NCI-H748 (cell line): ENCODE results near the gene C4B.
"Not testable (repeated sequence)": the region's sequence is repeated elsewhere in the genome, so short reads cannot be mapped to it uniquely, and the experiment has no call there.

Experiments
- DNase-seq: peaks from one replicate; lab custom pipeline; 2025; ENCODE audit not compliant: unreplicated experiment; lab: John Stamatoyannopoulos, UW

Gene C4B

GRCh38 chr6:32035283-32036013 lies 20.9 kb downstream of the C4B start:
- not testable (repeated sequence) for DNase-seq

DNA sequence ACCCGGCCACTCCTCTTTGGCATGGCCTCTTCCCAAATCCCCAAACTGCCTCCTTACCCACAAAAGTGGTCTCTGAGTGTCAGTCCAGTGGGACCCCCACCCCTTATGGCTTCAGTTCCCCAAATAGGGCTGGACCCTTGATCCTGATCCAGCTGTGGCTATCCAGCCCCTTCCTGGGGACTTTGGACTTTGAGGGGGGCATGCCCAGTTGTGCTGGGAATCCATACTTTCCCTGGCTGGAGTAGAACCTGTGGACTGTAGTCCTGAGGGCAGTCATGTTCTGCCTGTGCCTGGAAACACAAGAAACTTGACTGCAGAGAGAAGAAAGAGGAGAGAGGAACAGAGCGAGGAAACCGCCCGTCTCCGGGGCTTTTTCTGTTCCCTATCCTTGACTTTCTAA lies 22.5 kb downstream of the C4B start:
- DNase-seq: not testable (repeated sequence)

GRCh38 chr6:32037598-32038524 lies 23.3 kb downstream of the C4B start, which contains the start of gene CYP21A2:
Gene CYP21A2, plus strand, starts transcription at chr6:32038415. Its CDS starts 8 bp downstream, at chr6:32038423.
- peak; percentile 48 for DNase-seq

GRCh38 chr6:32038878-32039277 lies 24.3 kb downstream of the C4B start:
- DNase-seq: not testable (repeated sequence)

DNA sequence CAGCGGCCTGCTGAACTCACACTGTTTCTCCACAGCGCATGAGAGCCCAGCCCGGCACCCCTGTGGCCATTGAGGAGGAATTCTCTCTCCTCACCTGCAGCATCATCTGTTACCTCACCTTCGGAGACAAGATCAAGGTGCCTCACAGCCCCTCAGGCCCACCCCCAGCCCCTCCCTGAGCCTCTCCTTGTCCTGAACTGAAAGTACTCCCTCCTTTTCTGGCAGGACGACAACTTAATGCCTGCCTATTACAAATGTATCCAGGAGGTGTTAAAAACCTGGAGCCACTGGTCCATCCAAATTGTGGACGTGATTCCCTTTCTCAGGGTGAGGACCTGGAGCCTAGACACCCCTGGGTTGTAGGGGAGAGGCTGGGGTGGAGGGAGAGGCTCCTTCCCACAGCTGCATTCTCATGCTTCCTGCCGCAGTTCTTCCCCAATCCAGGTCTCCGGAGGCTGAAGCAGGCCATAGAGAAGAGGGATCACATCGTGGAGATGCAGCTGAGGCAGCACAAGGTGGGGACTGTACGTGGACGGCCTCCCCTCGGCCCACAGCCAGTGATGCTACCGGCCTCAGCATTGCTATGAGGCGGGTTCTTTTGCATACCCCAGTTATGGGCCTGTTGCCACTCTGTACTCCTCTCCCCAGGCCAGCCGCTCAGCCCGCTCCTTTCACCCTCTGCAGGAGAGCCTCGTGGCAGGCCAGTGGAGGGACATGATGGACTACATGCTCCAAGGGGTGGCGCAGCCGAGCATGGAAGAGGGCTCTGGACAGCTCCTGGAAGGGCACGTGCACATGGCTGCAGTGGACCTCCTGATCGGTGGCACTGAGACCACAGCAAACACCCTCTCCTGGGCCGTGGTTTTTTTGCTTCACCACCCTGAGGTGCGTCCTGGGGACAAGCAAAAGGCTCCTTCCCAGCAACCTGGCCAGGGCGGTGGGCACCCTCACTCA lies 25.0 kb downstream of the C4B start:
- not testable (repeated sequence) for DNase-seq

GRCh38 chr6:32040299-32041049 lies 25.9 kb downstream of the C4B start:
- not testable (repeated sequence) for DNase-seq

DNA sequence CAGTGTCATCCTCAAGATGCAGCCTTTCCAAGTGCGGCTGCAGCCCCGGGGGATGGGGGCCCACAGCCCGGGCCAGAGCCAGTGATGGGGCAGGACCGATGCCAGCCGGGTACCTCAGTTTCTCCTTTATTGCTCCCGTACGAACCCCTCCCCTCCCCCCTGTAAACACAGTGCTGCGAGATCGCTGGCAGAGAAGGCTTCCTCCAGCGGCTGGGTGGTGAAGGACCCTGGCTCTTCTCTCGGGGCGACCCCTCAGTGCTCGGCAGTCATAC lies 26.4 kb downstream of the C4B start:
- DNase-seq: not testable (repeated sequence)

DNA sequence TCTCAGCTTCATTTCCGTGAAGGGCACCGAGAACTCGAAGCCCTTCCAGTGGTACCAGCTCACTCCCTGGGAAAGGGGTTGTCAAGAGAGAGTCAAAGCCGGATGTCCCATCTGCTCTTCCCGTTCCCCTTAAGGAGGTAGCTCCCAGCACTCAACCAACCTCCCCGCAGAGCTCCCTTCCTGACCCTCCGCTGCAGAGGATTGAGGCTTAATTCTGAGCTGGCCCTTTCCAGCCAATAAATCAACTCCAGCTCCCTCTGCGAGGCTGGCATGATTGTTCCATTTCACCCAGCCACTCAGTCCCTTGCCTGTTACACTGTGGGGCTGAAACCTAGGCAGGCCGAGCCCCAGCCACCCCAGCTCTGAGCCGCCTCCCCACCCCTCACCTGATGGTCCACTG lies 26.8 kb downstream of the C4B start:
- not testable (repeated sequence) for DNase-seq

DNA sequence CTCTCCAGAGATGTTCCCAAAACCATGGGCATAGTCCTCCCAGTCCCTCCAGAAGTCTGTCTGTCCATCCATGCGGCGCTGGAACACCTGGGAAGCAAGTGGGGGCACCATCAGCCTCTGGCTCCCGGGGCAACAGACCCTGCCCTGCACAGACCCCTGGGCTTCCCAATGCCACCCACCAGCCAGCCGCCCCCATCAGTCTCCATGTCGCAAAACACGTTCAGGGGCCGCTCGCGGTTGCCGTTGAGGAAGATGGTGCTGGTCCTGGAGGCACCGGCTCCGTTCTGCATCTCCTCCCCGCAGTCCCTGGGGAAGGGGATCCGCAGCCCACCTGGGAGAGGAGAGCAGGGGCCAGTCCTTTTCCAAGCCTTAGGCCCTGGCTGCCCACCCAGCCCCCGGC lies 27.7 kb downstream of the C4B start:
- DNase-seq: not testable (repeated sequence)

- not testable (repeated sequence) for DNase-seq
Measured at GRCh38 chr6:32043589-32044380, 29.2 kb downstream of the C4B start.

GRCh38 chr6:32044916-32045315 lies 30.3 kb downstream of the C4B start:
- not testable (repeated sequence) for DNase-seq

- no peak for DNase-seq
Measured at GRCh38 chr6:32045811-32046449, 31.3 kb downstream of the C4B start.

DNA sequence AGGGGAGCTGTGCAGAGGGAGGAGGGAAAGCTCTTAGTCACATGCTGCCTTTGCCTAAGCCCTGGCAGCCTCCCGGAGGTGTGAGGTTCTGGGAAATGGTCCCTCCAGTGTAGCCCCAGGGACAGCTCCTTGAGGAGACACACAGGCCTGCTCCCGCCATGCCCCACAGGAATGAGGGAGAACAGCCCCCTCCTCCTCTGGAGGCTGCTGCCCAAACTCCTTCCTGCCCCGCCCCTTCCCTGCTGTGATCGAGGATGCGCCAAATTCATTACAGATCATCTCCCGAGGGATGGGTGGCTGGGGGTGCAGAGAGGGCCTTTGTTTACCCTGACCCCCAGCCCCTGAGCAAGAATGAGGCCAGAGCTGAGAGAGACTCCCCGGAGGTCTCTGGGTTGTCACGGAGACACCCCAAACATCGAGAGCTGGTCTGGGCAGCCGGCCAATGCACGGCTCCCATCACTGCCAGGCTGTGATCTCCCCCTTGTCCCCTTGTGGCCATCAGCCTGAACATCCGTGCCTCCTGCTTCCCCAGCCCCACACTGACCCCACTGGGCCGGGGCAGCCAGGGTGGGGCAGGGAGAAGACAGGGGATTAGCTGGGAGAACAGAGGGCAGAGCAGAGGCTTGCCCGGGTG lies 32.0 kb downstream of the C4B start:
- DNase-seq: peak; percentile 54

- DNase-seq: no peak
Measured at GRCh38 chr6:32047084-32047478, 32.5 kb downstream of the C4B start.

DNA sequence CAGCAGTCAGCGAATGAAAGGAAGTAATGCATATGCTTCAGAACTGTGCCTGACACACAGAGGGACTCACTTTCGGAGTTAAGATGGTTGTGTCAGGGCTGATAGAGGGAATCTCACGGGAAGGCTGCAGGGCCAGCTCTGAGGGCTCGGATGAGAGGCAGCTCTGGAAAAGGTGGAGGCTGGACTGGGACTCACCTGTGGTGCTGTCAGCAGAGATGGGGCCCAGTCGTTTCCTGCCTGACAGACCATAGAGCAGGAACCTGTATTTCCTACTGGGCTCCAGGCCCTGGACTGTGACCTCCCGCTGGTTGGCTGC lies 32.9 kb downstream of the C4B start:
- no peak for DNase-seq

DNA sequence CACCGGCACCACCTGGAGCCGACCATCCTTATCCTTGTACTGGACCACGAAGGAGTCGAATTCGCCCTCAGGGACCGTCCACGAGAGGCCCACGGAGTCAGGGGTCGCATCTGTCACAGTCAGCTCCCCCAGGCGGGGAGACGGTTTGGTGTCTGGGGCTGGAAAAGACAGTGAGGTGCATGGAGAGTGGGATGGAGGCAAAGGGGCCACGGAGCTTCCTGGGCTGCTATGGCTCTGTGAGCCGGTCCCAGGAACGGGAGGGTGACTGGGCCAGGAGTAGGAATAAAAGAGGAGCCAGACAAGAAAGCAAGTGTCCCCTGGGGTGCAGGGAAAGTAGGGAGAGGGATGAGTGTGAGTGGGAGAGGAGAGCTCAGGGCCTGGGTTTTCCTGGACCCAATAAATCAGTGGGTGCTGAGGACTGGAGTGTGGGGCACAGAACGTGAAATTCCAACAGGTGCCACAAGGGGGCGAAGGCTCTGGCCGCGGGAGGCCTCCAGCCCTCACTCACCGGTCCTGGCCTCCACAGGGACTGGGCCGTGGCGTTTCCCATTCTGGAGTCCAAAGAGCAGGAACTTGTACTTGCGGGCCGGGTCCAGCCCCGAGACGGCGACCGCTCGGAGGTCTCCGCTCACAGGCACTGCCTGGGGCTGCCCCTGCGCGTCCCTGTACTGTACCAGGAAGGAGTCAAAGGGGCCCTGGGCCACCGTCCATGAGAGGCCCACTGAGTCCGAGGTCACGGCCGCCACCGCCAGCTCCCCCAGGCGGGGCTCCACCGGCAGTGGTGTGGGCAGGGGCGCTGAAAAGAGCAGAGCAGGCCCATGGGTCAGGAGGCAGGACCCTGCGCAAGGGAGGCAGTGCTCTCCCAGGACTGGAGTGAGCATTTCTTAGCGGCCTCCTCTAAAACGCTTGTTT lies 33.5 kb downstream of the C4B start:
- peak; percentile 51 for DNase-seq

- not testable (repeated sequence) for DNase-seq
Measured at GRCh38 chr6:32049149-32049548, 34.6 kb downstream of the C4B start.

DNA sequence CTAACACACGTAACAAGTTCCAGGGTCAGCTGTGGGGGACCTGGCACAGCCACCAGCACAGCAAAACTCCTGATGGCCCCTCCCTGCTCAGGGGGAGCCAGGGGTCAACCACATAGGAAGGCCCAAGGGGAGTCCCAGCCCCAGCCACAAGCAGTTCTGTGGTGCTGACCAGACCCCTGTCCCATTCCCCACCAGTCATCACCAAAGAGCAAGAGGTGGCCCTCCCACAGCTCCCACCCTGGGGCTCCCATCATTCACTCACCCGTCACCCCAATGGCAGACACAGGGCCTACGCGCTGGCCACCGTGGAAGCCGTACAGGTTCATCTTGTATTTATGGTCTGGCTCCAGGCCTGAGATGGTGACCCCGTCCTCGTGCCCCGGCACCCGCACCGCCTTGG lies 35.1 kb downstream of the C4B start:
- DNase-seq: not testable (repeated sequence)
